Measurements from ENCODE around the gene CEP120.

The CEP120 gene

GRCh38 chr5:123398058-123398733 lies 25.0 kb downstream of the CEP120 start:
- CTCF ChIA-PET: no interaction called here
- TF ChIP-seq SUZ12 (IDR thresholded peaks at IDR 0.05): no peak
- no peak for DNase-seq (ENCODE audit: extremely low spot score)
- POLR2A ChIA-PET: no interaction called here

GRCh38 chr5:123397538-123397937 lies 25.7 kb downstream of the CEP120 start:
- ChIA-PET POLR2A (no interaction called here), CTCF (no interaction called here)
- TF ChIP-seq FOXK2 (IDR thresholded peaks at IDR 0.05) (no peak), FOXA1 (IDR thresholded peaks at IDR 0.05) (no peak), ELF4 (IDR thresholded peaks at IDR 0.05) (no peak), NFRKB (IDR thresholded peaks at IDR 0.05) (no peak), L3MBTL2 (conservative IDR thresholded peaks at IDR 0.05) (no peak), LEF1 (IDR thresholded peaks at IDR 0.05; ENCODE audit: borderline replicate concordance) (no peak), FOXM1 (IDR thresholded peaks at IDR 0.05; ENCODE audit: borderline replicate concordance) (no peak), HDGF (IDR thresholded peaks at IDR 0.05; ENCODE audit: borderline replicate concordance) (no peak), ARNT (IDR thresholded peaks at IDR 0.05) (no peak), BHLHE40 (IDR thresholded peaks at IDR 0.05; ENCODE audit: borderline replicate concordance) (no peak), SP1 (IDR thresholded peaks at IDR 0.05) (no peak), SUZ12 (IDR thresholded peaks at IDR 0.05) (no peak), PKNOX1 (IDR thresholded peaks at IDR 0.05) (no peak), ZNF384 (IDR thresholded peaks at IDR 0.05) (no peak), TARDBP (IDR thresholded peaks at IDR 0.05) (no peak), CTBP1 (IDR thresholded peaks at IDR 0.05; ENCODE audit: borderline replicate concordance) (no peak)
- no peak for DNase-seq (ENCODE audit: extremely low spot score)

GRCh38 chr5:123391009-123391408 lies 32.2 kb downstream of the CEP120 start:
- no peak for DNase-seq (ENCODE audit: extremely low spot score)
- CTCF ChIA-PET: no interaction called here
- POLR2A ChIA-PET: no interaction called here
- no peak for TF ChIP-seq ZNF384 (IDR thresholded peaks at IDR 0.05)
- no peak for TF ChIP-seq SUZ12 (IDR thresholded peaks at IDR 0.05)
- TF ChIP-seq TARDBP (IDR thresholded peaks at IDR 0.05): no peak
- no peak for TF ChIP-seq L3MBTL2 (conservative IDR thresholded peaks at IDR 0.05)
- TF ChIP-seq ARNT (IDR thresholded peaks at IDR 0.05): no peak
- no peak for TF ChIP-seq PKNOX1 (IDR thresholded peaks at IDR 0.05)

GRCh38 chr5:123389794-123390193 lies 33.4 kb downstream of the CEP120 start:
- ChIA-PET POLR2A (no interaction called here), CTCF (no interaction called here)
- no peak for DNase-seq (ENCODE audit: extremely low spot score)
- no peak for TF ChIP-seq ZNF384 (IDR thresholded peaks at IDR 0.05)

- no peak for TF ChIP-seq TARDBP (IDR thresholded peaks at IDR 0.05)
- no peak for DNase-seq (ENCODE audit: extremely low spot score)
- CTCF ChIA-PET: no interaction called here
- POLR2A ChIA-PET: no interaction called here
These were observed 35.9 kb downstream of the CEP120 start for GRCh38 chr5:123387313-123387712.

GRCh38 chr5:123382252-123382651 lies 41.0 kb downstream of the CEP120 start:
- POLR2A ChIA-PET: no interaction called here
- TF ChIP-seq CTBP1 (IDR thresholded peaks at IDR 0.05; ENCODE audit: borderline replicate concordance) (no peak), LEF1 (IDR thresholded peaks at IDR 0.05; ENCODE audit: borderline replicate concordance) (no peak), FOXM1 (IDR thresholded peaks at IDR 0.05; ENCODE audit: borderline replicate concordance) (no peak), NFRKB (IDR thresholded peaks at IDR 0.05) (no peak), FOXA1 (IDR thresholded peaks at IDR 0.05) (no peak), ZNF384 (IDR thresholded peaks at IDR 0.05) (no peak), TARDBP (IDR thresholded peaks at IDR 0.05) (no peak), HDGF (IDR thresholded peaks at IDR 0.05; ENCODE audit: borderline replicate concordance) (no peak), ARNT (IDR thresholded peaks at IDR 0.05) (no peak), PKNOX1 (IDR thresholded peaks at IDR 0.05) (no peak), FOXK2 (IDR thresholded peaks at IDR 0.05) (no peak), L3MBTL2 (conservative IDR thresholded peaks at IDR 0.05) (no peak), SUZ12 (IDR thresholded peaks at IDR 0.05) (no peak), SP1 (IDR thresholded peaks at IDR 0.05) (no peak)
- CTCF ChIA-PET: interaction anchor here (0.9 kb wide), 1 partner anchor 10 kb away, joined by 4 read pairs; no protein-coding TSS in a partner anchor
- no peak for DNase-seq (ENCODE audit: extremely low spot score)

GRCh38 chr5:123371575-123372179 lies 51.5 kb downstream of the CEP120 start:
- ChIA-PET POLR2A (no interaction called here), CTCF (interaction anchor here (0.7 to 1.0 kb wide), 2 partner anchors 10 to 259 kb away, joined by 3 to 4 read pairs; no protein-coding TSS in a partner anchor)
- TF ChIP-seq FOXA1 (IDR thresholded peaks at IDR 0.05) (no peak), ELF4 (IDR thresholded peaks at IDR 0.05) (no peak), FOXM1 (IDR thresholded peaks at IDR 0.05; ENCODE audit: borderline replicate concordance) (no peak), PKNOX1 (IDR thresholded peaks at IDR 0.05) (no peak), SP1 (IDR thresholded peaks at IDR 0.05) (no peak), BHLHE40 (IDR thresholded peaks at IDR 0.05; ENCODE audit: borderline replicate concordance) (no peak), CTBP1 (IDR thresholded peaks at IDR 0.05; ENCODE audit: borderline replicate concordance) (no peak), ARNT (IDR thresholded peaks at IDR 0.05) (no peak), NFRKB (IDR thresholded peaks at IDR 0.05) (no peak), ZNF384 (IDR thresholded peaks at IDR 0.05) (no peak), FOXK2 (IDR thresholded peaks at IDR 0.05) (no peak), TARDBP (IDR thresholded peaks at IDR 0.05) (no peak), SUZ12 (IDR thresholded peaks at IDR 0.05) (no peak), LEF1 (IDR thresholded peaks at IDR 0.05; ENCODE audit: borderline replicate concordance) (no peak), HDGF (IDR thresholded peaks at IDR 0.05; ENCODE audit: borderline replicate concordance) (no peak), L3MBTL2 (conservative IDR thresholded peaks at IDR 0.05) (no peak)
- peak; percentile 55 for DNase-seq (ENCODE audit: extremely low spot score)

All from HEK293T (cell line).